Brain microvascular endothelial cell (primary cell): Measurements from ENCODE around the gene PAPSS2.
"Not testable (repeated sequence)": the region's sequence is repeated elsewhere in the genome, so short reads cannot be mapped to it uniquely, and the experiment has no call there.

ENCODE experiments used
- DNase-seq: peaks from one replicate; pipeline ENCODE4 v3.0.0-alpha.2; 2020
- H3K27ac ChIP-seq: fragments of 250-450 bp; sonication (Bioruptor Pico); 2 replicates; pipeline ENCODE4 v1.5.1; 2020; ENCODE audit warnings: mild to moderate bottlenecking, moderate library complexity
- H3K27me3 ChIP-seq: fragments of 250-450 bp; sonication (Bioruptor Pico); replicated peaks from 2 replicates; pipeline ENCODE4 v1.5.1; 2020; ENCODE audit warnings: mild to moderate bottlenecking
- H3K36me3 ChIP-seq: fragments of 250-450 bp; sonication (Bioruptor Pico); replicated peaks from 2 replicates; pipeline ENCODE4 v1.5.1; 2020; ENCODE audit warnings: mild to moderate bottlenecking
- H3K4me3 ChIP-seq: 2 replicates; pipeline ENCODE4 v1.5.1; 2011; ENCODE audit warnings: low read depth, mild to moderate bottlenecking, control low read depth, low read length, moderate library complexity
- CTCF ChIP-seq: IDR thresholded peaks from 2 replicates; pipeline ENCODE4 v1.5.1; 2011; ENCODE audit warnings: low read depth, mild to moderate bottlenecking, moderate library complexity, low read length, control low read depth, inconsistent platforms; ENCODE audit errors: missing control alignments
- in situ Hi-C: cut with HindIII; loops from 2 replicates; pipeline ENCODE4 v1.10.0; 2017; ENCODE audit warnings: low sequenced_read_pairs, low pct_ligation_motif_present

The PAPSS2 gene

DNA sequence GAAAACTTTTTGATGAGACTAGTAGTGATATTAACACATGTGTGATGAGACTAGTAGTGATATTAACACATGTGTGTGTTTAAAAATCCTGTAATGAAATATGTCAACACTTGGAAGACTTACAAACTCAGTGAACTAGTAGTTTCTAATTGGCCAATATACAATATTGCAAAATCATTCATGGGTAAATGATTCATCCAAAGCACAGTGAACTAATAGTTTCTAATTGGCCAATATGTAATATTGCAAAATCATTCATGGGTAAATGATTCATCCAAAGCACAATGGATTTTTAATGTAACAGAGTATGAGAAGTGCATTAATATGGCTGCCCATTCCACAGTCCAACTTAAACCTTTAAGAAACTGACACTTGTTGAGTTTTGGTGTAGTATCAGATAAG, 80.6 kb downstream of the PAPSS2 start:
- H3K4me3 ChIP-seq, result no peak overlapping the region
- no peak overlapping the region for H3K27ac ChIP-seq
- TF ChIP-seq CTCF, result no peak
- in situ Hi-C loops, result no loop called here
- peaks cover 46% of the 10 kb centered on the region for H3K36me3 ChIP-seq
- no peaks in the 10 kb centered on the region for H3K27me3 ChIP-seq
- no peak for DNase-seq

DNA sequence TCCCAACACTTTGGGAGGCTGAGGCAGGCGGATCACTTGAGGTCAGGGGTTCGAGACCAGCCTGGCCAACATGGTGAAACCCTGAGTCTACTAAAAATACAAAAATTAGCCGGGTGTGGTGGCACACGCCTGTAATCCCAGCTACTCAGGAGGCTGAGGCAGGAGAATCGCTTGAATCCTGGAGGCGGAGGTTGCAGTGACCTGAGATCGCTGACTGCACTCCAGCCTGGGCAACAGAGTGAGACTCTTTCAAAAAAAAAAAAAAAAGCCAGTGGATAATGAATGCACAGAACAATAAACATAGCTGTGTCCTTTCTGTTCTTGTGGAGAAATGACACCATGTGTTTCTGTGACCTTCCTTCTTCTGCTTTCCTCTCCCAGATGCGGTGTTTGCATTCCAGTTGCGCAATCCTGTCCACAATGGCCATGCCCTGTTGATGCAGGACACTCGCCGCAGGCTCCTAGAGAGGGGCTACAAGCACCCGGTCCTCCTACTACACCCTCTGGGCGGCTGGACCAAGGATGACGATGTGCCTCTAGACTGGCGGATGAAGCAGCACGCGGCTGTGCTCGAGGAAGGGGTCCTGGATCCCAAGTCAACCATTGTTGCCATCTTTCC, 83.4 kb downstream of the PAPSS2 start:
- H3K36me3 ChIP-seq, result peaks cover 51% of the 10 kb centered on the region
- H3K27me3 ChIP-seq, in situ Hi-C loops, DNase-seq, H3K4me3 ChIP-seq, H3K27ac ChIP-seq: not testable (repeated sequence)

DNA sequence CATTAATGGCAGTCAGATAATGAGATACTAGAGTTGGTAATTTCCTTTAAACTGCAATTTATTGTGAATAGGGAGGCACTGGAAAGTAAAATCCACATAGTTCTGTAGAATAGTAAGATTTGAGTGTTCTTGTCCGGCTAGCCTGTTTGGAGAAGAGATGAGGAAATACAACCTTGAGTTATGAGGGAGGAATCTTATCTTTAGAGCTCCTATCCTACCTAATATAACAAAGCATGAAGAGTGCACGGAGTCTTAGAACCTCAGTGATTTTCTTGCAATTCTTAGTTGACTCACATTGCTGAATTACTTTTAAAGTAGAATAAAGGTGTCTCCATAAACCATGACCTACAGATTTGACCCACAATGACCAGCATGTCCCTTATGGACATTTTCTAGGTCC, 84.9 kb downstream of the PAPSS2 start:
- Histone ChIP-seq H3K27ac (no peak overlapping the region), H3K27me3 (no peaks in the 10 kb centered on the region), H3K4me3 (no peak overlapping the region), H3K36me3 (peaks cover 64% of the 10 kb centered on the region)
- in situ Hi-C loops, result no loop called here
- TF ChIP-seq CTCF, result no peak
- DNase-seq, result no peak

- in situ Hi-C loops, result no loop called here
- no peak for DNase-seq
- Histone ChIP-seq H3K27me3 (no peaks in the 10 kb centered on the region), H3K36me3 (peaks cover 61% of the 10 kb centered on the region), H3K4me3 (no peak overlapping the region), H3K27ac (no peak overlapping the region)
- no peak for TF ChIP-seq CTCF
Measured at GRCh38 chr10:87746911-87747310, 87.2 kb downstream of the PAPSS2 start.

DNA sequence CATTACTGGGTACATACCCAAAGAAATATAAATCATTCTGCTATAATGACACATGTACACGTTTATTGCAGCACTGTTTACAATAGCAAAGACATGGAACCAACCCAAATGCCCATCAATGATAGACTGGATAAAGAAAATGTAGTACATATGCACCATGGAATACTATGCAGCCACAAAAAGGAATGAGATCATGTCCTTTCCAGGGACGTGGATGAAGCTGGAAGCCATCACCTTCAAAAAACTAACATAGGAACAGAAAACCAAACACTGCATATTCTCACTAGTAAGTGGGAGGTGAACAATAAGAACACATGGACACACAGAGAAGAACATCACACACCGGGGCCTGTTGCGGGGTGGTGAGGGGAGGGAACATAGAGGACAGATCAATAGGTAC, 88.6 kb downstream of the PAPSS2 start:
- H3K4me3 ChIP-seq, in situ Hi-C loops: not testable (repeated sequence)

GRCh38 chr10:87750001-87750671, 90.5 kb downstream of the PAPSS2 start:
- DNase-seq, result no peak
- Histone ChIP-seq H3K27ac (no peak overlapping the region), H3K27me3 (no peaks in the 10 kb centered on the region), H3K4me3 (no peak overlapping the region), H3K36me3 (peaks cover 37% of the 10 kb centered on the region)
- in situ Hi-C loops, result no loop called here
- no peak for TF ChIP-seq CTCF

More for the DNA sequence above, 88.6 kb downstream of the PAPSS2 start:
- peaks cover 55% of the 10 kb centered on the region for H3K36me3 ChIP-seq
- H3K27me3 ChIP-seq, DNase-seq, H3K27ac ChIP-seq: not testable (repeated sequence)

DNA sequence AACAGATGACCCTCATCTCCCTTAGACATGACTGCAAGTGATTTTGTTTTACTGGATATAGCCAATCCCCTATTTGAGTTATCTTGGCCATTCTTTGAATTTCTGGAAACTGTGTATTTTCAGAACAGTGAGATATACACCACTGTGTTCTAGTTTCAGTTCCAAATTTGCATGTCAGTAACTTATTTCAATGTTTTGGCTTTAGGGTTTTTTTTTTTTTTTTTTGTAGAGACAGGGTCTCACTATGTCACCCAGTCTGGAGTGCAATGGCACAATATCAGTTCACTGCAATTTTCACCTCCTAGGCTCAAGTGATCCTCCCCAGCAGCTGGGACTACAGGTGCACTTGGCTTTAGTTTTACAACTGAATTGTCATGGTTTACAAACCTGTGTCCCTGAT, 91.1 kb downstream of the PAPSS2 start:
- peaks cover 32% of the 10 kb centered on the region for H3K36me3 ChIP-seq
- in situ Hi-C loops, result no loop called here
- no peak for DNase-seq
- TF ChIP-seq CTCF, result no peak
- no peak overlapping the region for H3K4me3 ChIP-seq
- no peak overlapping the region for H3K27ac ChIP-seq
- H3K27me3 ChIP-seq, result no peaks in the 10 kb centered on the region
